Measurements from ENCODE around the gene BCAS4.
"Not testable (repeated sequence)": the region's sequence is repeated elsewhere in the genome, so short reads cannot be mapped to it uniquely, and the experiment has no call there.

Gene BCAS4, protein sequence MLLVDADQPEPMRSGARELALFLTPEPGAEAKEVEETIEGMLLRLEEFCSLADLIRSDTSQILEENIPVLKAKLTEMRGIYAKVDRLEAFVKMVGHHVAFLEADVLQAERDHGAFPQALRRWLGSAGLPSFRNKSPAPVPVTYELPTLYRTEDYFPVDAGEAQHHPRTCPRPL

GRCh38 chr20:50794846-50795634 lies at the start of gene BCAS4:
Gene BCAS4, plus strand, starts transcription at chr20:50795061. Its CDS starts 23 bp downstream, at chr20:50795084.
- peak; percentile 31 to 40 for DNase-seq

- no peak for DNase-seq
These were observed 49.2 kb upstream of the BCAS4 start for GRCh38 chr20:50745634-50746137.

GRCh38 chr20:50746138-50746940 lies 48.5 kb upstream of the BCAS4 start:
- DNase-seq: no peak

DNA sequence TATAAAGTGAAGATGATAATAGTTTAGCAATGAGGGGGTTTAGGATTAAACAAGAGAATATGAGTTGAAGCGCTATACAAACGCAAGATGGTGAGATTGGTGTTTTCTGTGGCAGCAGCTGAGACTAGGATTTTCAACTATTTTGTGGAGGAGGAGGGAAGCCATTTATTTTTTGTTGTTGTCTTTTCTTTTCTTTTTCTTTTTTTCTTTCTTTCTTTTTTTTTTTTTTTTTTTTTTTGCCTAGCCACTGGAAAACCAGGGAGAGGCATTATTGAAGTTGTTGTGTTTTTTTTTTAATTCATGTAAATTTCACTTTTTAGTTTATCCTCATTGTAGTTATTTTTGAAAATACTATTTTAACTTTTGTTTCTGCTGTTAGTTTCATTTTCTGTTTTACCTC lies 47.6 kb upstream of the BCAS4 start:
- DNase-seq: no peak

DNA sequence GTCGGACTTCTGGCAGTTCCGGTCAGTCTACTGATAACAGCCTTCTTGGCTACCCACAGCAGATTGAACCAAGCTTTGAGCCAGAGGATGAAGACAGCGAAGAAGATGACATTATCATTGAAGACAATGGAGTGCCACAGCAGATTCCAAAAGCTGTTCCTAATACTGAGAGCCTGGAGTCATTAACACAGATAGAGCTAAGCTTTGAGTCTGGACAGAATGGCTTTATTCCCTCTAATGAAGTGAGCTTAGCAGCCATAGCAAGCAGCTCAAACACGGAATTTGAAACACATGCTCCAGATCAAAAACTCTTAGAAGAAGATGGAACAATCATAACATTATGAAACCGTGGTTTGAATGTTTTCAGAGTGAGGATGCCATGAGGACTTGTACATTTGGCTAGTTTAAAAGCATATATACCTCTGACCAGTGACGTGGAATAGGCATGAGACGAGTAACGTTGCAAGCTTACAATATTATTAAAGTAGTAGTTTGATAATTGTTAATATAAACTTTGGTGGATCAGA lies 44.7 kb upstream of the BCAS4 start:
- no peak for DNase-seq

DNA sequence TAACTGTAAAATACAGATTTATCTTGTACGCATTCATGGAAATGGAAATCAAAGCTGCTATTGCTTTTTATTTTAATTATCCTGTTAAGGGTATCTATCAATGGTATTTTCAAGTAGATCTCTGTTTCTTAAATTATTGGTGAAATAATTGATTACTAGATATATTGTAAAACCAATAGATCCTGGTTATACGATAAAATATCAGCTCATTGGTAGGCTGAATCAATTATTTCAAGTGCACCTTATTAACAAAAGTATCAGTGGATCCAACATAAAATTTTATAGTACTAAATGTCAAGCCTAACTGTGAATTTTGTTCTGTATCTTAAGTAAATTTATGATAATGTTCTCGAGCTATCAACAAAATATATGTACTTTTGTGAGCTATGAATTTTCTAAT lies 41.7 kb upstream of the BCAS4 start:
- DNase-seq: no peak

DNA sequence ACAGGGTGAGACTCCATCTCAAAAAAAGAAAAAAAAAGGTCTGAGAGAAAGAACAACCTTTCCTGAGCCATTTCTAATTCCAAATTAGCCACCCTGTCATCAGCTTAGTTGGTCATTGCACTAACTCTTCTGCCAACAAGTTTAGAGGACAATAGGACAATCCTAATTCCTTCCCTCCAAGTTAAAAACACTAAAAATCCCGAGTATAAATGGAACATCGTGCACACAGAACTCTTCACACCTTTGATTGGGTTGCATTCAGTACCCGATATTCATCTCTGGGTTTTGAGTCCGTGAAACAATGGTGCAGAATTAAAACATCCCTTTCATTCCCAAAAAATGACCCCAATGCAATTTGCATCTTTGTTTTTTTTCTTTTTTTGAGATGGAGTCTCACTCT lies 40.4 kb upstream of the BCAS4 start:
- no peak for DNase-seq

DNA sequence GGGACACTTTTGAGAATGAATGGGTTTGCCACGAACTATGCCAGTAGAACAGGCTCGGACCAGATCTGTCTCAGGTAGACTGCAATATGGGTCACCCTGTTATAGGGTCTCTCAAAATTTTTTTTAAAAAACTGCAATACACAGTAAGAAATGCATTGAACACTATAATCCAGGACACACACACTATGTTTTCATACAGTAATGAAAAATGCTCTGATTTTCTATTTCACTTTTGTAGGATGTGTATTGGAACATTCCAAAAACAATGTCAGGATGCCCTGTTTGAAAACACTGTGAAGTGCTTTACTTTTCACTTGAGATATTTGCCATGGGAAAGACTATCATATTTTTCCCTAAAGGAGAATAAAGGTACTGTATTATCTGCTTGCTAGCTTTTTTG lies 38.4 kb upstream of the BCAS4 start:
- DNase-seq: no peak

GRCh38 chr20:50758469-50758868 lies 36.4 kb upstream of the BCAS4 start:
- no peak for DNase-seq

GRCh38 chr20:50758992-50759391 lies 35.9 kb upstream of the BCAS4 start:
- DNase-seq: no peak

DNA sequence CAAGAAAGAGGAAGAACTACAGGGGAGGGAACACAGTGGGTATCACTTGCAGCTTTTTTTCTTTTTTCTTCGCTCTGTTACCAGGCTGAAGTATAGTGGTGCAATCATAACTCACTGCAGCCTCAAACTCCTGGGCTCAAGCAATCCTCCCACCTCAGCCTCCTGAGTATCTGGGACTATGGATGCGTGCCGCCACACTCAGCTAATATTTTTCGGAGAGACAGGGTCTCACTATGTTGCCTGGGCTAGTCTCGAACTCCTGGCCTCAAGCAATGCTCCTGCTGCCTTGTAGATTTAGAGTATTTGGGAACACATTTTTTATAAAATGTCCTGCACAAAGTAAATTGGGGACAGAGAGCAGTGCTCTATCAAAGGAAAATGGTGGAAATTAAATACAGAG lies 35.2 kb upstream of the BCAS4 start:
- DNase-seq: no peak

DNA sequence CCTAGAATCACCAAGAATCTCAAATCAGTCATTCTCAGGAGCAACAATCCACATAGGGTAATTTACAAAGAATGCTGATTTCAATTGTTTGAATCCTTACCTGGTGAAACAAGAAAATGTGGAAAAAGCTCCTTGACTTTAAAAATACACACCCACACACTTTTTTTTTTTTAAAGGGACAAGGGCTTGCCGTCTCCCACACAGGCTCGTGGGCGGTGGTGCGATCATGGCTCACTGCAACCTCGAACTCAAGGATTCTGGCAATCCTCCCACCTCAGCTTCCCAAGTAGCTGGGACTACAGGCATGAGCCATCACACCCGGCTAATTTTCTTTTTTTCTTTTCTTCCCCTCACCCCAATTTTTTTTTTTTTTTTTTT lies 32.8 kb upstream of the BCAS4 start:
- no peak for DNase-seq

DNA sequence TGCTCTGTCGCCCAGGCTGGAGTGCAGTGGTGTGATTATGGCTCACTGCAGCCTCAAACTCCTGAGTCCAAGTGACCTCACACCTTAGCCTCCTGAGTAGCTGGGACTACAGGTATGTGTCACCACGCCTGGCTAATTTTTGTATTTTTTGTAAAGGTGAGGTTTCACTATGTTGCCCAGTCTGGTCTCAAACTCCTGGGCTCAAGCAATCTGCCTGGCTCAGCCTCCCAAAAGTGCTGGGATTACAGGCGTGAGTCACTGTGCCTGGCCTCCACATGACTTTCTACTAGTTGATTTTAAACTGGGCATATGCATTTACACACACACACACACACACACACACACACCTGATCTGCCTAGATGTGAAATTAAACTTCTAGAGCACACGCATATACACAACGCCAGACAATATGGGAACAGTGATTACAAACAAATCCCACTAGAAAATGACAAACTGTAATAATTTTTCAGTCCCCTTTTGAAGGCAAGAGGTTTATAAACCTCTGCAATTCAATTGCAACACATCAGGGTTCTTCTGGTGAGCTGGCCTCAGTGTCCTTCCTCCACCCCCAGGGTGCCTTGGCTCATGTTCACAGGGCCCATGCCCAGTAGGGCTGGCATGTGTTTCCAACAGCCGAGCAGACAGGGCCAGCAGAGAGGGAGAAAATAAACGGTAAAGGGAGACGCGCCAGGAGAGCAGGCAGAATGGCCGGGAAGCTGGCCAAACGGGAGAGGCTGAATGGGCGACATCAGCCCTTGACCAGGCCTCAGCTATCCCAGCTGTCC lies 32.2 kb upstream of the BCAS4 start:
- DNase-seq: no peak

- not testable (repeated sequence) for DNase-seq
These were observed 31.1 kb upstream of the BCAS4 start for GRCh38 chr20:50763550-50764458.

DNA sequence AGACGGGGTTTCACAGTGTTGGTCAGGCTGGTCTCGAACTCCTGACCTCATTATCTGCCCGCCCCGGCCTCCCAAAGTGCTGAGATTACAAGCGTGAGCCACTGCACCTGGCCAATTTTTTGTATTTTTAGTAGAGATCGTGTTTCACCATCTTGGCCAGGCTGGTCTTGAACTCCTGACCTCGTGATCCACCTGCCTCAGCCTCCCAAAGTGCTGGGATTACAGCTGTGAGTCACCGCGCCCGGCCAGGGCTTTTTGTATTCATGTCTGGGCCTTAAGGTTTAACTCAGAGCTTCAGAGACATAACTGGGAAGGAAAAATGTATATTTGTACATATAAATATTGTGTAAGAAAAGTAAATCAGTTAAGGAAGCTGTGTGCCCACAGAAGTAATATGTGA lies 29.6 kb upstream of the BCAS4 start:
- DNase-seq: not testable (repeated sequence)

DNA sequence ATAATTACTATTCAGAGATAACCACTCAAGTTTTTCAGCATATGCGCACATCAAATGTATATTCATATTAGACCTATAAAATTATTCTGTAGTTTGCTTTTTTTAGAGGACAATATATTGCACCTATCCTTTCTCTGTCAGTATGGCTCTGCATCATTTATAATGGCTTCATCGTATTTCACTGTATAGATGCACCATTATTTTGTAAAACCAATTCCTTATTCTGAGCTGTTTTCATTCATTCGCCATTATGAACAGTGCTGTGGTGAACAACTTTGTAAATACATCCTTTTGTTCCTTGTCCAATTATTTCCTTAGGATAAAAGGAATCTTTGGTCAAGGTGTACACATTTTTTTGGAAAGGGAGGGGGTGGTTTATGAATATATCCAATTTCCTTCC lies 29.2 kb upstream of the BCAS4 start:
- no peak for DNase-seq

DNA sequence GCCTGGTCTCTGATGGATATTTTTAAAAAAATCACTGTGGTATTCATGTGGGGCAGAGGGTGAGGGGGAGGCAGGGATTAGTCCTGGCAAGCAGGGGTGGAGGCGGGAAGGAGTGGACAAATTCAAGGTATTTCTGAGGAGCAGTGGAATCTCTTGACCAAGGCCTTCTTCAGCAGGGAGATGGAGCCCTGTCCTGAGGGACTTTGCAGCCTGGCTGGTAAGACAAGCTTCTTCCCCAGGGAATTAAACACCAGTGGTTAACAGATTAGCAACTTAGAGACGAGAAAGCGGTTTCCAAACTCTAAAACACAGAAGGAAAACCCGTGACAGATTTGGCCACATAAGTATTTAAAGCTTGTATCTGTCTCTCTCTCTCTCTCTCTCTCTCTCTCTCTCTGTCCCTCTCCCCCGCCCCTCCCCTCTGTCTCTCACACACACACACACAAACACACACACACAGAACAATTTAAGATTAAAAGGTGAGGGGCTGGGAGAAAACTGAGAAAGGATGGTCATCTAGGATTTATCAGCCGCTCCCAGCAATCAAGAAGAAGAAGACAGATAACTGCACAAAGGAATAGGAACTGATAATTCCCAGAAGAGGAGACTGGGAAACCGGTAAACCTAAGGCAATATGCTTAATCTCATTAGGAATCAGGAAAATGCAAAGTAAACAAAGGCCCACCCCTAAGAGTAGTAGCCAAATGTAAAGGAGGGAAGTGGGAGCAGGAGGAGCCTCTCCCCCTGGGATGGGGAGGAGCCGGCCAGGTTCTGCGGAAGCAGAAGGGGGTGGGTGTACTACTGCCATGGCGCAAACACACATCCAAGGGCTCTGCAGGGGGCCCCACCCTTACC lies 27.7 kb upstream of the BCAS4 start:
- DNase-seq: not testable (repeated sequence)

DNA sequence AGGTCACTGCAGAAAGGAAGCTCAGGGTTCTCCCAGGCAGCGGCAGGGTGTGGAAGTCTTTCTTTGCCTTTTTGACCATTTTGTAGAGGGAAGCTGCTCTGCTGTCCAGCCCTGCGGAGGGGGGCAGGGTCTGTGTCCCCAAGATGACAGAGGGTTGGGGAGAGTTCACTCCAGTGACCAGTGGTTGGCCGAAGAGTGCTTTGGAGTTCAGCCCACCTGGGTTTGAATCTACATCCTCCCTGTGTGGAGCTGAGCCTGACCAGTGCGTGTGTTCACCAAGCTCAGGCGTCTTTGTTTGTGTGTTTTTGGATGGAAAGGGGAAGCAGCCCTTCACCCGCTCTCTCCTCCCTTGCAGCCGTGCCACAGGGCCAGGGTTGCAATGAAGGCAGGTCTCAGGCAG lies 25.9 kb upstream of the BCAS4 start:
- not testable (repeated sequence) for DNase-seq

- not testable (repeated sequence) for DNase-seq
These were observed 25.2 kb upstream of the BCAS4 start for GRCh38 chr20:50769551-50770085.

DNA sequence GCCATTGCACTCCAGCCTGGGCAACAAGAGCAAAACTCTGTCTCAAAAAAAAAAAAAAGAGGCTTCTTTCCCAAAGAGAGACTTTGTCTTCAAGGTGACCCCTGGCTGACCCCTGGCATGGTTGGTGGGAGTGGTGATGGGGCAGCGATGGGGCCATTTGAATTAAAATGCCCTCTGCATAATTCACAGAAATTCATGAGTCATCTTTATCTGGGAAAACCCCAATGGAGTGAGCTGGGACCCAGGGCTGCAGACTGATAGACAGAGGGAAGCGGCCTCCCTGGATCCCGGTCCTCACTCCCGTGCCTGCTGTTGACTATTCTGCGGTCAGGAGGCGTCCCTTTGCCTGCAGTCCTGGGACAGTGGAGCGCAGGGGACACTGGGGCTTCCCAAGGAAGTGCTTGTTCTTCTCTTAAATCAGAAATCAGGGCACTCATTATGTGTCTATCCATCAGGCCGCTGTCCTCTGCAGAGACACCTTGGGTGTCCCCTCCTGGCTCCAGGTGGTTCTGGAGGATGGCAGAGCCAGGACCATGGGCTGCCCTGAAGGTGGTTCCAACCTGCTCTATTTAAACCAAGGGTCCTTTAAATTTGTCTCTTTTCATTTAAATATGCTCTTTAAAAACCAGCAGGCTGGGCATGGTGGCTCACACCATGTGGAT lies 23.3 kb upstream of the BCAS4 start:
- not testable (repeated sequence) for DNase-seq
